Loucy (cell line): ENCODE results near the gene JMJD8.

Experiments used
- H2AFZ ChIP-seq: fragments of 200-600 bp; sonication (generic); 2 replicates; pipeline ENCODE4 v1.6.0; 2016; ENCODE audit warnings: antibody characterized with exemption, mild to moderate bottlenecking, low read length, moderate library complexity
- H3F3A ChIP-seq: fragments of 200-600 bp; 2 replicates; pipeline ENCODE4 v1.6.0; 2016; ENCODE audit warnings: antibody characterized with exemption, low read depth, mild to moderate bottlenecking
- H3K27me3 ChIP-seq: fragments of 200-600 bp; sonication (generic); 2 replicates; pipeline ENCODE4 v1.6.1; 2014; ENCODE audit warnings: low read length, mild to moderate bottlenecking; ENCODE audit not compliant: insufficient read depth, poor library complexity, severe bottlenecking
- H3K36me3 ChIP-seq: fragments of 200-600 bp; sonication (generic); 2 replicates; pipeline ENCODE4 v1.6.1; 2016; ENCODE audit warnings: low read length; ENCODE audit not compliant: insufficient read depth
- H3K4me1 ChIP-seq: fragments of 200-600 bp; sonication (generic); 2 replicates; pipeline ENCODE4 v1.5.1; 2014; ENCODE audit warnings: low read length, mild to moderate bottlenecking; ENCODE audit not compliant: insufficient read depth, poor library complexity, severe bottlenecking
- H3K4me2 ChIP-seq: fragments of 200-600 bp; sonication (generic); 2 replicates; pipeline ENCODE4 v1.6.0; 2014; ENCODE audit warnings: antibody characterized with exemption, low read length, low read depth, mild to moderate bottlenecking; ENCODE audit not compliant: poor library complexity, severe bottlenecking
- H3K4me3 ChIP-seq: fragments of 200-600 bp; sonication (generic); 2 replicates; pipeline ENCODE4 v1.5.1; 2014; ENCODE audit warnings: low read length, mild to moderate bottlenecking, mixed read lengths; ENCODE audit not compliant: poor library complexity, severe bottlenecking
- H3K79me2 ChIP-seq: fragments of 200-600 bp; sonication (generic); 2 replicates; pipeline ENCODE4 v1.6.1; 2014; ENCODE audit warnings: low read length; ENCODE audit not compliant: insufficient read depth
- H3K9ac ChIP-seq: fragments of 200-600 bp; sonication (generic); 2 replicates; pipeline ENCODE4 v1.6.0; 2014; ENCODE audit warnings: mild to moderate bottlenecking, low read depth, low read length, moderate library complexity; ENCODE audit not compliant: poor library complexity, severe bottlenecking
- H3K9me2 ChIP-seq: fragments of 200-600 bp; sonication (generic); replicated peaks from 2 replicates; pipeline ENCODE4 v1.6.1; 2016; ENCODE audit warnings: low read depth, low read length, mixed read lengths
- H3K9me3 ChIP-seq: fragments of 200-600 bp; sonication (generic); 2 replicates; pipeline ENCODE4 v1.6.1; 2014; ENCODE audit warnings: mild to moderate bottlenecking, antibody characterized with exemption, low read length, low read depth; ENCODE audit not compliant: insufficient read depth
- H4K20me1 ChIP-seq: fragments of 200-600 bp; sonication (generic); 2 replicates; pipeline ENCODE4 v1.6.0; 2014; ENCODE audit warnings: antibody characterized with exemption, low read length, mild to moderate bottlenecking; ENCODE audit not compliant: insufficient read depth, poor library complexity, severe bottlenecking
- EZH2phosphoT487 ChIP-seq: fragments of 200-600 bp; IDR thresholded peaks from 2 replicates; pipeline ENCODE4 v1.6.1; 2018; ENCODE audit warnings: antibody characterized with exemption, mild to moderate bottlenecking, moderate library complexity, borderline replicate concordance
- TF ChIP-seq, protein P1 (sequence below): fragments of 200-600 bp; sonication (generic); conservative IDR thresholded peaks from 2 replicates; pipeline ENCODE4 v1.5.1; 2014; ENCODE audit warnings: mild to moderate bottlenecking, antibody characterized with exemption, low read length

Gene JMJD8

DNA sequence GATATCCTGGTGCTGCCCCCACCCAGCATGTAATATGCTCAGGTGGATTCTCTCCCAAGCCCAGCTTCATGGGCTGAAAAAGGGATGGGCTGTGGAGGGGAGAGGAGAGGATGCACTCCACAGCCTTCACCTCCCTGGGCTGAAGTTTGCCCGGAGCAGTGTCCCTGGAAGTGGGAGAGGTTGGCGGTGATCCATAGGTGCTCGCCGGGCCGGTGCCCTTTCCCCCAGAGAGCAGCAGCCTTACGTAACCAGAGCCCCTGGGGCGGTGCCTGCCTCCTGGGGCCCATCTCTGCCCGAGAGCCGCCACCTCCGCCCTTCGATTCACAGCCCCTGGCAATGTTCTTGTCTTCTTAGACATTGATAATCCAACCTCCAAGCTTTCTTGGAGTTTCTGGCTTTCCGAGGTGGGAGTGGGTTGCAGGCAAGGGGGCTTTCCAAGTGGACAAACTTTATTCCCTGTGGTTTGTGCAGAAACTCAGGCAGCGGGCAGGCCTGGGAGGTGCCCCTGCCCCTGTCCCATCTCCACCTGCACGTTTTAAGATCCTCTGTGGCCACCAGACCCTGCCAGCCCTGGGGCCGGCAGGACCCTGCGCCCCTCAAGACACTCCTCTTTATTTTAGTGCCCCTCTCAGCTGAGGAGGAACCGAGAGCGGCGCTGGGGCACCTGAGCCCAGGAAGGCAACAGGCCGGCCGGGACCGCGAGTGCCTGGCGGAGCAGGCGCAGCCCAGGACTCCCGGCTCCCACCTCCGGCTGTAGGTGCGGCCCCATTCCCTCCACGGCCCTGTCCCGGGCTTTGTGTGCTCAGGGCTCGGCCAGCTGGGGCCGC, 38.1 kb downstream of the JMJD8 start:
- Histone ChIP-seq H2AFZ (no peak overlapping the region), H3K4me1 (peaks cover 6% of the 10 kb centered on the region), H3F3A (no peaks in the 10 kb centered on the region), H3K9me3 (no peaks in the 10 kb centered on the region), H3K4me2 (no peak overlapping the region), H4K20me1 (no peaks in the 10 kb centered on the region), H3K79me2 (peaks cover 8% of the 10 kb centered on the region; the same call in 1 of the 2 replicates), H3K27me3 (no peaks in the 10 kb centered on the region), H3K4me3 (no peak overlapping the region), H3K9me2 (no peaks in the 10 kb centered on the region), H3K9ac (no peak overlapping the region), H3K36me3 (no peaks in the 10 kb centered on the region)
- TF ChIP-seq, protein P1, sequence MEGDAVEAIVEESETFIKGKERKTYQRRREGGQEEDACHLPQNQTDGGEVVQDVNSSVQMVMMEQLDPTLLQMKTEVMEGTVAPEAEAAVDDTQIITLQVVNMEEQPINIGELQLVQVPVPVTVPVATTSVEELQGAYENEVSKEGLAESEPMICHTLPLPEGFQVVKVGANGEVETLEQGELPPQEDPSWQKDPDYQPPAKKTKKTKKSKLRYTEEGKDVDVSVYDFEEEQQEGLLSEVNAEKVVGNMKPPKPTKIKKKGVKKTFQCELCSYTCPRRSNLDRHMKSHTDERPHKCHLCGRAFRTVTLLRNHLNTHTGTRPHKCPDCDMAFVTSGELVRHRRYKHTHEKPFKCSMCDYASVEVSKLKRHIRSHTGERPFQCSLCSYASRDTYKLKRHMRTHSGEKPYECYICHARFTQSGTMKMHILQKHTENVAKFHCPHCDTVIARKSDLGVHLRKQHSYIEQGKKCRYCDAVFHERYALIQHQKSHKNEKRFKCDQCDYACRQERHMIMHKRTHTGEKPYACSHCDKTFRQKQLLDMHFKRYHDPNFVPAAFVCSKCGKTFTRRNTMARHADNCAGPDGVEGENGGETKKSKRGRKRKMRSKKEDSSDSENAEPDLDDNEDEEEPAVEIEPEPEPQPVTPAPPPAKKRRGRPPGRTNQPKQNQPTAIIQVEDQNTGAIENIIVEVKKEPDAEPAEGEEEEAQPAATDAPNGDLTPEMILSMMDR, result no peak
- no peak for TF ChIP-seq EZH2phosphoT487

DNA sequence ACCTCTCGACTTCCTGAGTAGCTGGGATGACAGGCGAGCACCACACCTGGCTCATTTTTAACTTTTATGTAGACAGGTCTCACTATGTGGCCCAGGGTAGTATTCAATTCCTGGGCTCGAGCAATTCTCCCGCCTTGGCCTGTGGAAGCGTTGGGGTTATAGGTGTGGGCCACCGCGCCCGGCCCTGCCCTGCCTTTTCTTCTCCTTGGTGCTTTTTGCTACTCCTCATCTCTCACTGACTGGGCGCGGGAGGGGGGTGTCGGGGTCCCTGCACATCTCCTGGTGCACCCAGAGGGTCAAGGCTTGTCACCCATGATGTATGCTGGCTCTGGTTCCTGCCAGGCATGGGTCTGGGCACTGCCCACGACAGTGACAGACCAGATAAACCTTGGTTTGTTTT, 39.6 kb downstream of the JMJD8 start:
- Histone ChIP-seq H3K27me3 (no peaks in the 10 kb centered on the region), H4K20me1 (no peaks in the 10 kb centered on the region), H3K4me3 (no peak overlapping the region), H3K4me1 (peaks cover 6% of the 10 kb centered on the region), H3K79me2 (peaks cover 8% of the 10 kb centered on the region; the same call in 1 of the 2 replicates), H3K9me3 (no peaks in the 10 kb centered on the region), H3K36me3 (no peaks in the 10 kb centered on the region), H3K9ac (no peak overlapping the region), H3K4me2 (no peak overlapping the region), H3F3A (no peaks in the 10 kb centered on the region), H2AFZ (no peak overlapping the region), H3K9me2 (no peaks in the 10 kb centered on the region)
- no peak for TF ChIP-seq EZH2phosphoT487
- TF ChIP-seq, protein P1, result no peak

DNA sequence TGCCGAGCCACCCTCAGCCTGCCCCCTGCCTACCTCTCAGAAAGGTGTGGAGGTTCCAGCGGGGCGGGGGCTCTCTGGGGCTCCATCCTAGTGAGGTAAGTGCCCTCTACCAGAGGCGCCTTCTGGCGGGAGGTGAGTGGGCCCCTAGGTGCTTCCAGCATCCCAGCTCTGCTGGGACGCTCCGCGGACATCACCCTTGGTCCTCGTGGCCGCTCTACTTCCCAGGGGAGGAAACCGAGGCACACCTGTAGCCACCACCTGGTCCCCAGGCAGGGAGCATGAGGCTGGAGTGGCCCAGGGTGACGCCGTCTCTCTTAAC, 41.1 kb downstream of the JMJD8 start:
- Histone ChIP-seq H3K9me2 (no peaks in the 10 kb centered on the region), H3K4me3 (peak overlapping the region; percentile 82), H3K9me3 (no peaks in the 10 kb centered on the region), H3K4me1 (peaks cover 6% of the 10 kb centered on the region), H3K27me3 (no peaks in the 10 kb centered on the region), H3K4me2 (peak overlapping the region; percentile 76), H3K79me2 (peaks cover 5% of the 10 kb centered on the region; the same call in 1 of the 2 replicates), H3F3A (no peaks in the 10 kb centered on the region), H3K9ac (peak overlapping the region; percentile 62), H2AFZ (no peak overlapping the region), H4K20me1 (no peaks in the 10 kb centered on the region), H3K36me3 (no peaks in the 10 kb centered on the region)
- TF ChIP-seq EZH2phosphoT487, result no peak
- TF ChIP-seq, protein P1, result no peak
